Stomach (tissue), 9 donors: ENCODE results near the gene SYNE3. TPM values are rescaled to one million over a fixed set of nuclear protein-coding genes. Genes with fewer than 3 reads are reported as not detected.

Source experiments
- DNase-seq, 2 donors: peaks; one replicate each; pipeline versions ENCODE4 v3.0.0 to v3.0.0-alpha.2; 2013 to 2019
- H3K27ac ChIP-seq, 5 donors: fragments of 200-600 bp in 4 of 5; sonication (generic) in 4 of 5; one replicate each; pipeline ENCODE4 v1.5.1; 2013 to 2019; ENCODE audit warnings: mild to moderate bottlenecking in 1 of 5, moderate library complexity in 1 of 5
- H3K27me3 ChIP-seq, 3 donors: fragments of 200-600 bp; sonication (generic); one replicate each; pipeline ENCODE4 v1.5.1; 2017 to 2019; ENCODE audit warnings: mixed run types in 1 of 3
- H3K36me3 ChIP-seq, 4 donors: fragments of 200-600 bp; sonication (generic); 1 replicate in 3 of 4; 2 replicates in 1 of 4; pipeline ENCODE4 v1.5.1; 2016 to 2019
- H3K4me1 ChIP-seq, 4 donors: fragments of 200-600 bp; sonication (generic); one replicate each; pipeline ENCODE4 v1.5.1; 2016 to 2019
- H3K4me3 ChIP-seq, 4 donors: fragments of 200-600 bp; sonication (generic) in 3 of 4; one replicate each; pipeline ENCODE4 v1.5.1; 2016 to 2019; ENCODE audit warnings: mild to moderate bottlenecking in 1 of 4
- H3K9me3 ChIP-seq, 4 donors: fragments of 200-600 bp; sonication (generic); one replicate each; pipeline ENCODE4 v1.5.1; 2016 to 2019
- EP300 ChIP-seq: sonication (generic); formaldehyde crosslinking; IDR thresholded peaks from one replicate; pipeline ENCODE4 v1.6.1; 2017; ENCODE audit warnings: antibody characterized with exemption
- POLR2A ChIP-seq, 4 donors: fragments of 450-650 bp; IDR thresholded peaks; one replicate each; pipeline ENCODE4 v1.6.1; 2016; ENCODE audit warnings: antibody characterized with exemption in 4 of 4, control low read depth in 2 of 4, mild to moderate bottlenecking in 1 of 4, moderate library complexity in 1 of 4
- POLR2AphosphoS5 ChIP-seq, 3 donors: sonication (generic); formaldehyde crosslinking; IDR thresholded peaks; one replicate each; pipeline ENCODE4 v1.6.1; 2016; ENCODE audit warnings: antibody characterized with exemption in 3 of 3
- WGBS, 5 donors: extraction: QIAGEN DNeasy Blood & Tissue Kit in 3 of 5; methylation state at CpG; one replicate each; pipeline versions ENCODE4 v1.1.5 to v1.1.7; 2013 to 2018; 5-methylcytosine and 5-hydroxymethylcytosine counted together
- intact Hi-C: fragments of 100-400 bp; cut with DNase I; formaldehyde crosslinking; loops from one replicate; pipeline ENCODE4 v1.15.1; 2023; ENCODE audit warnings: low total_unique reads
- polyA plus RNA-seq, 3 donors: library from polyadenylated mRNA; stranded (reverse); fragments of 200-250 nt; gene quantifications; one replicate each; pipeline ENCODE4 v1.2.3, GENCODE V29; 2013
- total RNA-seq, 5 donors: library from RNA; depleted of rRNA; stranded (reverse); fragments of >200 nt; gene quantifications; one replicate each; pipeline versions ENCODE4 v1.1.0 to v1.2.3, GENCODE V29; 2014 to 2016
- TF ChIP-seq, protein P1 (sequence below), 7 experiments: fragments of 450-650 bp in 4 of 7; fragments of 200-600 bp in 3 of 7; sonication (generic) in 3 of 7; IDR thresholded peaks; one replicate each; pipeline ENCODE4 v1.5.1; 2016 to 2019; ENCODE audit warnings: antibody characterized with exemption in 7 of 7, control low read depth in 2 of 7, mild to moderate bottlenecking in 1 of 7
- donor health status: healthy with polysubstance abuse.
- donor health status: Bipolar disorder and iron deficiency.
- donor health status: healthy.

The SYNE3 gene
- total and polyA plus RNA-seq, 8 donors = 0.58 to 85.2 (median 5.9) TPM

DNA sequence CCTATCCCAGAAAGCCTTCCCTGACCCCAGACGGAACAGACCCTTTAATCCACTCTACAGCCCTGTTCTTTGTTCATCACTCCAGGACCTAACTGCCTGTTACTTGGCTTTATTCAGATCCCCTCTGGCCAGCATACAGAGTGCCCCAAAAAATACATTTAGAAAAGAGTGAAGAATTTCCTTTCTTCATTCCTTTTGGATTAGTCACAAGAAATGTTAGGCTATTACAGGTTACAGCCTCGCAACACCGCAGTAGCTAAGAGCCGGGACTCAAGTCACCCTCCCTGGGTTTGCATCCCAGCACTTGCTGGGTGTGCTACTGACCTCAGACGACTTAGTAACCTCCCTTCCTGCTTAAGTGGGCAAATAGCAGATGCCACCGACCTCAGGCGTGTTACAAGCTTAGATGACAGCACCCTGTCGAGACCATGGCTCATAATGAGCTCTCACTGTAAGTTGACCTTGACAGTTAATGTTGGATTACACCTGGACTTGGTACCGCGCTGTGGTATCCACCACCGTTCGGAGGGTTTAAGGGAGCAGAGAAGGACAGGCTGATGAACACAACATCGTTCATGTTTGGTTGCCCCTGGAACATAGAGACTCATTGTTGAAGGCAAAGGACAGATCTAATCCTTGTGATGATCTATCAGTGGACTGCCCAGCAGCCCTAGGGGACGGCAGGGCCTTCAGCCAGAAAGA lies 31.3 kb upstream of the SYNE3 start:
- 79 to 86% (median 82%) methylated on average over 9 to 14 of the region's 14 CpGs for WGBS, 5 donors

DNA sequence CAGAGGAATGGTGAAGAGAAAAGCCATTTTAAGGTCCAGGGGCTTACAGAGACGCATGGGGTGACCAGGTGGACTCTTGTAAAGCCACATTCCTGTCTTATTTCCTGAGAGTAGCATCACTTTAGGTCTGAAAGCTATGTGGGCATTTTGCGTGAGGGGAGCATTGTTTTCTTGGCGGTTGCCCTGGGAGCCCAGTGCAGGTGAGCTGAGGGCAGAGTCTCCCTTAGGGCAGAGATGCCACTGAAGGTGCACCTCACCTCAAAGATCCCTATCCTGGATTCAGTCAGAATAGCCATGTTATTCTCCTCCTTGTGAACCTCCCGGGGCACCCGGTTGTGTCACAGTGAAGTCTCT lies 30.8 kb upstream of the SYNE3 start:
- peaks cover 0 to 13% (median 3%) of the 10 kb centered on the region in 4 donors for H3K4me1 ChIP-seq
- H3K27me3 ChIP-seq = no peaks in the 10 kb centered on the region
- no peak for DNase-seq
- no peak overlapping the region for H3K27ac ChIP-seq
- H3K4me3 ChIP-seq = no peak overlapping the region
- TF ChIP-seq POLR2AphosphoS5 (IDR thresholded peaks at IDR 0.05) (no peak), EP300 (no peak), POLR2A (IDR thresholded peaks at IDR 0.05) (no peak)
- TF ChIP-seq, protein P1, sequence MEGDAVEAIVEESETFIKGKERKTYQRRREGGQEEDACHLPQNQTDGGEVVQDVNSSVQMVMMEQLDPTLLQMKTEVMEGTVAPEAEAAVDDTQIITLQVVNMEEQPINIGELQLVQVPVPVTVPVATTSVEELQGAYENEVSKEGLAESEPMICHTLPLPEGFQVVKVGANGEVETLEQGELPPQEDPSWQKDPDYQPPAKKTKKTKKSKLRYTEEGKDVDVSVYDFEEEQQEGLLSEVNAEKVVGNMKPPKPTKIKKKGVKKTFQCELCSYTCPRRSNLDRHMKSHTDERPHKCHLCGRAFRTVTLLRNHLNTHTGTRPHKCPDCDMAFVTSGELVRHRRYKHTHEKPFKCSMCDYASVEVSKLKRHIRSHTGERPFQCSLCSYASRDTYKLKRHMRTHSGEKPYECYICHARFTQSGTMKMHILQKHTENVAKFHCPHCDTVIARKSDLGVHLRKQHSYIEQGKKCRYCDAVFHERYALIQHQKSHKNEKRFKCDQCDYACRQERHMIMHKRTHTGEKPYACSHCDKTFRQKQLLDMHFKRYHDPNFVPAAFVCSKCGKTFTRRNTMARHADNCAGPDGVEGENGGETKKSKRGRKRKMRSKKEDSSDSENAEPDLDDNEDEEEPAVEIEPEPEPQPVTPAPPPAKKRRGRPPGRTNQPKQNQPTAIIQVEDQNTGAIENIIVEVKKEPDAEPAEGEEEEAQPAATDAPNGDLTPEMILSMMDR (IDR thresholded peaks at IDR 0.05) = no peak
- 86 to 95% (median 94%) methylated on average over 5 of the region's 5 CpGs for WGBS, 5 donors
- H3K36me3 ChIP-seq = peaks cover 0 to 22% (median 17%) of the 10 kb centered on the region in 4 donors
- H3K9me3 ChIP-seq = no peaks in the 10 kb centered on the region
- intact Hi-C loops = no loop called here

More for the DNA sequence above, 31.3 kb upstream of the SYNE3 start:
- DNase-seq = no peak
- no peaks in the 10 kb centered on the region for H3K27me3 ChIP-seq
- TF ChIP-seq POLR2AphosphoS5 (IDR thresholded peaks at IDR 0.05) = no peak
- TF ChIP-seq EP300 = no peak
- TF ChIP-seq, protein P1 (IDR thresholded peaks at IDR 0.05) = no peak
- TF ChIP-seq POLR2A (IDR thresholded peaks at IDR 0.05) = no peak
- peaks cover 0 to 22% (median 17%) of the 10 kb centered on the region in 4 donors for H3K36me3 ChIP-seq
- no peaks in the 10 kb centered on the region for H3K9me3 ChIP-seq
- intact Hi-C loops = no loop called here
- no peak overlapping the region for H3K4me3 ChIP-seq
- no peak overlapping the region for H3K27ac ChIP-seq
- H3K4me1 ChIP-seq = peaks cover 0 to 13% (median 1%) of the 10 kb centered on the region in 4 donors

DNA sequence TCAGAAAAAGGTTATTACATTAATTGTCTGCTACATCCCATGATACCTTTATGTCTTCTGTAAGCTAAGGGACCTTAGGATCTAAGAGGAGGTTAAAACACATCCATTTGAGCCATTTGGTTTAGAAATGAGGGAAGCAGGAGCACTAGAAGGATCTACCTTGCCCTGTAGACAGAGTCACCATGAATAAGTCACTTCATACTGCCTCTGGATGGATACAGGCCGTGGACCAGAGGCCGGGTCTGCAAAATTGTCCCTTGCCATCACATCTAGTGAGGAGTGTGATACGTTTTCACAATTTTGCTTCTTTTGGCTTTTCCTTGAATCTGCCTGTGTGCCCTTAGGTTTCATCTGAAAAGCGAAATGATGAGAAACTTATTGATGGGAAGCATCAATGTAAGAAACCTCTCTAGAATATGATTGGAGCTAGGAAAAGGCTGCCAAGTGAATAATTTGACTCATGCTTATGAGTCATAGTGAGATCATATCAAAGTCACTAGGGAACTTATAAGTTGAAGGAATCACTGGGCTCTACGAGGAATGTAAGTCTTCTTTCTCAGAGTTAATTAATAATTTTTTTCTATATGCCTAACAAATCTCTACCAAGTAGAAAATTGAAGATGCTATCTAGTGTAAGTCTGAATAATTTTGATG lies 29.2 kb upstream of the SYNE3 start:
- Histone ChIP-seq H3K27ac (no peak overlapping the region), H3K4me1 (peaks cover 0 to 13% (median 3%) of the 10 kb centered on the region in 4 donors), H3K4me3 (no peak overlapping the region), H3K27me3 (no peaks in the 10 kb centered on the region), H3K36me3 (peaks cover 0 to 22% (median 17%) of the 10 kb centered on the region in 4 donors), H3K9me3 (no peaks in the 10 kb centered on the region)
- intact Hi-C loops = no loop called here
- DNase-seq = no peak
- WGBS, 5 donors = 76 to 87% (median 82%) methylated on average over 5 of the region's 5 CpGs
- TF ChIP-seq EP300 (no peak), POLR2AphosphoS5 (IDR thresholded peaks at IDR 0.05) (no peak), POLR2A (IDR thresholded peaks at IDR 0.05) (no peak)
- TF ChIP-seq, protein P1 (IDR thresholded peaks at IDR 0.05) = no peak

DNA sequence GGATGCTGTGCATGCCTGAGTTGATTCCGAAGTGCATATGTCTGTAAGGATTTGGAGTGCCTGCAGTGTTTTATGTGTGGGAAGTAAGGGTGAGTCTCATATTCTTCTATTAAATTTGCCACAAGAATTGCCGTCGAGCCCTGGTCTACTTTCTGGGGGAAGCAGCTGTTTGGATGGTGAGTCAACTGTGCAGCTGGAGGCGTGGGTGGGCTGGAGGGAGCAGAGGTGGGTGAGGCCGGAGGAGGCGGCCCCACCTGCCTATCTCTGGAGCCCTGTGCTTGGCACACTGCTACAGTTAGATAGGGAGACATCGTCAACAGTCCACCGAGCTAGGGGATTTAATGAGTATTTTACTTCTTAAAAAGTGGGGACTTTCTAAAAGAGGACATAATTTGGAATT lies 28.1 kb upstream of the SYNE3 start:
- H3K27ac ChIP-seq = no peak overlapping the region
- H3K4me1 ChIP-seq = peaks cover 0 to 10% (median 3%) of the 10 kb centered on the region in 4 donors
- DNase-seq = no peak
- no peaks in the 10 kb centered on the region for H3K27me3 ChIP-seq
- peaks cover 0 to 22% (median 17%) of the 10 kb centered on the region in 4 donors for H3K36me3 ChIP-seq
- WGBS, 5 donors = 80 to 88% (median 81%) methylated on average over 8 of the region's 8 CpGs
- no peaks in the 10 kb centered on the region for H3K9me3 ChIP-seq
- no peak for TF ChIP-seq POLR2A (IDR thresholded peaks at IDR 0.05)
- TF ChIP-seq, protein P1 (IDR thresholded peaks at IDR 0.05) = no peak
- no peak for TF ChIP-seq POLR2AphosphoS5 (IDR thresholded peaks at IDR 0.05)
- TF ChIP-seq EP300 = no peak
- intact Hi-C loops = no loop called here
- no peak overlapping the region for H3K4me3 ChIP-seq
